ENCODE measurements around the gene CALN1.

GRCh38 chr7:71987200-71987767 lies 424.9 kb downstream of the CALN1 start:
- TF ChIP-seq CTCF (IDR thresholded peaks at IDR 0.05) = no peak
- TF ChIP-seq POLR2AphosphoS5 (IDR thresholded peaks at IDR 0.05; ENCODE audit: low read depth, low read length) = no peak
- no peak for TF ChIP-seq SIN3A (IDR thresholded peaks at IDR 0.05; ENCODE audit: borderline replicate concordance, insufficient read depth, low read depth, low read length)
- TF ChIP-seq REST (IDR thresholded peaks at IDR 0.05; ENCODE audit: insufficient read depth in 1 of 2, low read depth in 2 of 2, low read length in 1 of 2) = no peak
- TF ChIP-seq TCF7L2 (IDR thresholded peaks at IDR 0.05; ENCODE audit: low read depth, low read length) = no peak

All from Panc1 (cell line).